A673 (cell line): ENCODE data around the gene COL5A1.

ENCODE experiments used
- EZH2 ChIP-seq: fragments of 200-600 bp; sonication (generic); IDR thresholded peaks from 2 replicates; pipeline ENCODE4 v1.6.1; 2017; ENCODE audit warnings: borderline replicate concordance, low read depth, mild to moderate bottlenecking, mixed read lengths, antibody characterized with exemption, low read length; ENCODE audit not compliant: poor library complexity, severe bottlenecking
- TF ChIP-seq, protein P1 (sequence below): fragments of 300-800, 200-600 bp; sonication (generic); conservative IDR thresholded peaks from 2 replicates; pipeline ENCODE4 v1.5.1; 2017; ENCODE audit warnings: low read depth, mild to moderate bottlenecking, antibody characterized with exemption, low read length, moderate library complexity, mixed read lengths

DNA sequence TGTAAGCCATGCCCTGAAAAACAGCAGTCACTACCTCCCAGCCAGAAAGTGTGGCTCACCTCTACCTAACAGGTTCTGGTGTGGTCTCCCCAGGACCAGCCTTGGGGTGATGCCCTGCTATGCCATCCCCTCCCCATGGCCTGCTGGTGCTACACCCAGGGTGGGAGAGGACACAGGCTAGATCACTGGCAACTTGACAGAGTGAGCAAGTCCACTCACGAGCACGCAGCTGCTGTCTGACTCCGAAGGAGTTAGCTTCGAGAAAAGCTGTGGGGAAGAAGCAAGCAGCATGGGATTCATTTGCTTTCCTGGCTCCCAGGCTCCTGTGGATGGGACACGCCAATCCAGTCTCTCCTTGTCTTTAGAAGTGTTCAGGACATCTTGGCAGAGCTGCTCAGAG, 102.2 kb downstream of the COL5A1 start:
- TF ChIP-seq, protein P1, sequence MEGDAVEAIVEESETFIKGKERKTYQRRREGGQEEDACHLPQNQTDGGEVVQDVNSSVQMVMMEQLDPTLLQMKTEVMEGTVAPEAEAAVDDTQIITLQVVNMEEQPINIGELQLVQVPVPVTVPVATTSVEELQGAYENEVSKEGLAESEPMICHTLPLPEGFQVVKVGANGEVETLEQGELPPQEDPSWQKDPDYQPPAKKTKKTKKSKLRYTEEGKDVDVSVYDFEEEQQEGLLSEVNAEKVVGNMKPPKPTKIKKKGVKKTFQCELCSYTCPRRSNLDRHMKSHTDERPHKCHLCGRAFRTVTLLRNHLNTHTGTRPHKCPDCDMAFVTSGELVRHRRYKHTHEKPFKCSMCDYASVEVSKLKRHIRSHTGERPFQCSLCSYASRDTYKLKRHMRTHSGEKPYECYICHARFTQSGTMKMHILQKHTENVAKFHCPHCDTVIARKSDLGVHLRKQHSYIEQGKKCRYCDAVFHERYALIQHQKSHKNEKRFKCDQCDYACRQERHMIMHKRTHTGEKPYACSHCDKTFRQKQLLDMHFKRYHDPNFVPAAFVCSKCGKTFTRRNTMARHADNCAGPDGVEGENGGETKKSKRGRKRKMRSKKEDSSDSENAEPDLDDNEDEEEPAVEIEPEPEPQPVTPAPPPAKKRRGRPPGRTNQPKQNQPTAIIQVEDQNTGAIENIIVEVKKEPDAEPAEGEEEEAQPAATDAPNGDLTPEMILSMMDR = no peak
- TF ChIP-seq EZH2 = no peak
